ENCODE data around the gene VPS13A. TPM values are rescaled to one million over a fixed set of nuclear protein-coding genes. Genes with fewer than 3 reads are reported as not detected.

VPS13A gene
- total and polyA plus RNA-seq, 4 donors, result 2.4 to 45.1 (median 22.6) TPM

GRCh38 chr9:77131399-77131798, 45.9 kb upstream of the VPS13A start:
- no peak overlapping the region for H3K4me3 ChIP-seq (ENCODE audit: low read depth in 1 of 3, low read length in 3 of 3)
- peaks cover 0 to 3% (median 0%) of the 10 kb centered on the region in 4 donors for H3K9me3 ChIP-seq (ENCODE audit: control insufficient read depth in 4 of 4, low read length in 3 of 4)
- TF ChIP-seq HNF4A (conservative IDR thresholded peaks at IDR 0.05) (no peak), TAF1 (conservative IDR thresholded peaks at IDR 0.05) (no peak), FOXA2 (IDR thresholded peaks at IDR 0.05) (no peak), SP1 (IDR thresholded peaks at IDR 0.05) (no peak), FOXA1 (IDR thresholded peaks at IDR 0.05) (no peak), JUND (IDR thresholded peaks at IDR 0.05) (no peak), RXRA (IDR thresholded peaks at IDR 0.05) (no peak), GABPA (IDR thresholded peaks at IDR 0.05 in 1 of 2, conservative IDR thresholded peaks at IDR 0.05 in 1 of 2) (no peak), YY1 (IDR thresholded peaks at IDR 0.05) (no peak)
- TF ChIP-seq, protein P1, sequence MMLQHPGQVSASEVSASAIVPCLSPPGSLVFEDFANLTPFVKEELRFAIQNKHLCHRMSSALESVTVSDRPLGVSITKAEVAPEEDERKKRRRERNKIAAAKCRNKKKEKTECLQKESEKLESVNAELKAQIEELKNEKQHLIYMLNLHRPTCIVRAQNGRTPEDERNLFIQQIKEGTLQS (IDR thresholded peaks at IDR 0.05), result no peak
- DNase-seq (ENCODE audit: low spot score), result no peak
- no peak overlapping the region for H3K9ac ChIP-seq (ENCODE audit: low read depth in 1 of 2, low read length in 2 of 2)
- no peak overlapping the region for H3K27ac ChIP-seq (ENCODE audit: low read depth in 1 of 2, low read length in 2 of 2)
- H3K27me3 ChIP-seq (ENCODE audit: control insufficient read depth in 4 of 4, insufficient read depth in 4 of 4, low read length in 3 of 4), result no peaks in the 10 kb centered on the region
- no peaks in the 10 kb centered on the region for H3K4me1 ChIP-seq (ENCODE audit: control insufficient read depth in 4 of 4, insufficient read depth in 4 of 4, low read length in 3 of 4)
- H3K36me3 ChIP-seq (ENCODE audit: control insufficient read depth in 4 of 4, insufficient read depth in 3 of 4, low read depth in 1 of 4, low read length in 3 of 4), result no peaks in the 10 kb centered on the region
- 64% methylated on average over 5 of the region's 5 CpGs for WGBS

DNA sequence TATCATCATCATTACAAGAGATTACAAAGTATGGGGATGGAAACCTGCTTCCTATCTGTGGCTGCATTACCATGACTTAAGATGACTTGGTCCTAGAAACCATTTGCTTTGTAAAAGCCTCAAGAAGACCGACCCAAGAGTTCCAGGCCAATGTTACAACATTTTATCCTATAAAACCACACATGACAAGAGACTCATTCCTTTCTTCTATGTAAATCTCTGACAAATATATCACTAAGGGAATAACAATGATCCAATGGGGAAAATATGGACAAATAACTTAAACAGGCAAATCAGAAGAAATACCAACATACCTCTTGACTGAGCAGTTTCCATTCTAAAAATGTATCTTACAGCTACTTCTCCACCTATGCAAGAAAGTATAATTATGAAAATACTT, 44.3 kb upstream of the VPS13A start:
- Histone ChIP-seq H3K36me3 (ENCODE audit: control insufficient read depth in 4 of 4, insufficient read depth in 3 of 4, low read depth in 1 of 4, low read length in 3 of 4) (no peaks in the 10 kb centered on the region), H3K27ac (ENCODE audit: low read depth in 1 of 2, low read length in 2 of 2) (no peak overlapping the region), H3K9ac (ENCODE audit: low read depth in 1 of 2, low read length in 2 of 2) (no peak overlapping the region), H3K4me1 (ENCODE audit: control insufficient read depth in 4 of 4, insufficient read depth in 4 of 4, low read length in 3 of 4) (no peaks in the 10 kb centered on the region), H3K9me3 (ENCODE audit: control insufficient read depth in 4 of 4, low read length in 3 of 4) (peaks cover 0 to 3% (median 0%) of the 10 kb centered on the region in 4 donors), H3K27me3 (ENCODE audit: control insufficient read depth in 4 of 4, insufficient read depth in 4 of 4, low read length in 3 of 4) (no peaks in the 10 kb centered on the region), H3K4me3 (ENCODE audit: low read depth in 1 of 3, low read length in 3 of 3) (no peak overlapping the region)
- no peak for TF ChIP-seq TAF1 (conservative IDR thresholded peaks at IDR 0.05)
- TF ChIP-seq EGR1 (IDR thresholded peaks at IDR 0.05; ENCODE audit: low read depth in 2 of 2), result no peak
- no peak for TF ChIP-seq YY1 (IDR thresholded peaks at IDR 0.05)
- TF ChIP-seq RAD21 (IDR thresholded peaks at IDR 0.05), result no peak
- TF ChIP-seq HNF4A (conservative IDR thresholded peaks at IDR 0.05), result no peak
- no peak for TF ChIP-seq CTCF (IDR thresholded peaks at IDR 0.05; ENCODE audit: low read depth, low read length, missing input control)
- no peak for TF ChIP-seq FOXA1 (IDR thresholded peaks at IDR 0.05)
- TF ChIP-seq, protein P1 (IDR thresholded peaks at IDR 0.05), result no peak
- no peak for TF ChIP-seq RXRA (IDR thresholded peaks at IDR 0.05)
- TF ChIP-seq, protein P2, sequence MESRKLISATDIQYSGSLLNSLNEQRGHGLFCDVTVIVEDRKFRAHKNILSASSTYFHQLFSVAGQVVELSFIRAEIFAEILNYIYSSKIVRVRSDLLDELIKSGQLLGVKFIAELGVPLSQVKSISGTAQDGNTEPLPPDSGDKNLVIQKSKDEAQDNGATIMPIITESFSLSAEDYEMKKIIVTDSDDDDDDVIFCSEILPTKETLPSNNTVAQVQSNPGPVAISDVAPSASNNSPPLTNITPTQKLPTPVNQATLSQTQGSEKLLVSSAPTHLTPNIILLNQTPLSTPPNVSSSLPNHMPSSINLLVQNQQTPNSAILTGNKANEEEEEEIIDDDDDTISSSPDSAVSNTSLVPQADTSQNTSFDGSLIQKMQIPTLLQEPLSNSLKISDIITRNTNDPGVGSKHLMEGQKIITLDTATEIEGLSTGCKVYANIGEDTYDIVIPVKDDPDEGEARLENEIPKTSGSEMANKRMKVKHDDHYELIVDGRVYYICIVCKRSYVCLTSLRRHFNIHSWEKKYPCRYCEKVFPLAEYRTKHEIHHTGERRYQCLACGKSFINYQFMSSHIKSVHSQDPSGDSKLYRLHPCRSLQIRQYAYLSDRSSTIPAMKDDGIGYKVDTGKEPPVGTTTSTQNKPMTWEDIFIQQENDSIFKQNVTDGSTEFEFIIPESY (IDR thresholded peaks at IDR 0.05), result no peak
- TF ChIP-seq, protein P3, sequence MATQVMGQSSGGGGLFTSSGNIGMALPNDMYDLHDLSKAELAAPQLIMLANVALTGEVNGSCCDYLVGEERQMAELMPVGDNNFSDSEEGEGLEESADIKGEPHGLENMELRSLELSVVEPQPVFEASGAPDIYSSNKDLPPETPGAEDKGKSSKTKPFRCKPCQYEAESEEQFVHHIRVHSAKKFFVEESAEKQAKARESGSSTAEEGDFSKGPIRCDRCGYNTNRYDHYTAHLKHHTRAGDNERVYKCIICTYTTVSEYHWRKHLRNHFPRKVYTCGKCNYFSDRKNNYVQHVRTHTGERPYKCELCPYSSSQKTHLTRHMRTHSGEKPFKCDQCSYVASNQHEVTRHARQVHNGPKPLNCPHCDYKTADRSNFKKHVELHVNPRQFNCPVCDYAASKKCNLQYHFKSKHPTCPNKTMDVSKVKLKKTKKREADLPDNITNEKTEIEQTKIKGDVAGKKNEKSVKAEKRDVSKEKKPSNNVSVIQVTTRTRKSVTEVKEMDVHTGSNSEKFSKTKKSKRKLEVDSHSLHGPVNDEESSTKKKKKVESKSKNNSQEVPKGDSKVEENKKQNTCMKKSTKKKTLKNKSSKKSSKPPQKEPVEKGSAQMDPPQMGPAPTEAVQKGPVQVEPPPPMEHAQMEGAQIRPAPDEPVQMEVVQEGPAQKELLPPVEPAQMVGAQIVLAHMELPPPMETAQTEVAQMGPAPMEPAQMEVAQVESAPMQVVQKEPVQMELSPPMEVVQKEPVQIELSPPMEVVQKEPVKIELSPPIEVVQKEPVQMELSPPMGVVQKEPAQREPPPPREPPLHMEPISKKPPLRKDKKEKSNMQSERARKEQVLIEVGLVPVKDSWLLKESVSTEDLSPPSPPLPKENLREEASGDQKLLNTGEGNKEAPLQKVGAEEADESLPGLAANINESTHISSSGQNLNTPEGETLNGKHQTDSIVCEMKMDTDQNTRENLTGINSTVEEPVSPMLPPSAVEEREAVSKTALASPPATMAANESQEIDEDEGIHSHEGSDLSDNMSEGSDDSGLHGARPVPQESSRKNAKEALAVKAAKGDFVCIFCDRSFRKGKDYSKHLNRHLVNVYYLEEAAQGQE (IDR thresholded peaks at IDR 0.05), result no peak
- TF ChIP-seq NR2F2 (IDR thresholded peaks at IDR 0.05), result no peak
- TF ChIP-seq MAX (IDR thresholded peaks at IDR 0.05), result no peak
- TF ChIP-seq GABPA (IDR thresholded peaks at IDR 0.05 in 1 of 2, conservative IDR thresholded peaks at IDR 0.05 in 1 of 2), result no peak
- DNase-seq (ENCODE audit: low spot score), result no peak
- WGBS, result 86% methylated on average over 1 of the region's 1 CpG

Measured in liver (tissue), 9 donors.